T-helper 1 cell (primary cell): ENCODE data around the gene TRIM42.

Source experiments
- DNase-seq, 5 donors: peaks; one replicate each; pipeline ENCODE4 v3.0.0-alpha.2; 2012 to 2020

TRIM42 gene

DNA sequence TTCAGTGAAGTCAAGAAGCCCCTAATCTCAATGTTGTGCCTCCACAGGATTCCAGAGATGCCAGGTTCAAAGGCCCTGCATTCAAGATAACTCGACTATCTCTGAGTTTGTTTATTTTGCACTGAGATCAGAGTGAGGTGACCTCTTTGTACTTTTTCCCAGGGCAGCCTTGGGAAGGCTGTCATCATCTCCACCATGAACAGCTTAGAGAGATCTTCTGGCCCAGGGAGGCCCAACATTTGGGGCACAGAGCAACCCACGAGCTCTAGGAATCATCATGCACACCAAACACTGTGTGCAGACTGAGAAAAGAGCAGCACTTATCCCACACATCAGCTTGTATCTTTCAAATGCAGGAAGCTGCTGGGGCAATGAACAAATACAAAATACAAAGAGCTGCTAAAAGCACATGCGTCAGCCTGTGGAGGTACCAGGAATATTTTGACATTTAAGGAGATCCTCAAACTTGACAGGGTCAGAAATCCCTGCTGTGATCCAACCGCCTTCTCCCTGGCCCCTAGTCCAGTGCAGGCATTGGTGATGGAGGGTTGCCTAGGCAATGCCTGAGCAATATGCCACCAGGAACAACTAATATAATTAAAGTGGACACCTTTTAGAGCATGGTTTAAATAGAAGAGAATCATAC is 33.6 kb downstream of the TRIM42 start:
- no peak for DNase-seq

DNA sequence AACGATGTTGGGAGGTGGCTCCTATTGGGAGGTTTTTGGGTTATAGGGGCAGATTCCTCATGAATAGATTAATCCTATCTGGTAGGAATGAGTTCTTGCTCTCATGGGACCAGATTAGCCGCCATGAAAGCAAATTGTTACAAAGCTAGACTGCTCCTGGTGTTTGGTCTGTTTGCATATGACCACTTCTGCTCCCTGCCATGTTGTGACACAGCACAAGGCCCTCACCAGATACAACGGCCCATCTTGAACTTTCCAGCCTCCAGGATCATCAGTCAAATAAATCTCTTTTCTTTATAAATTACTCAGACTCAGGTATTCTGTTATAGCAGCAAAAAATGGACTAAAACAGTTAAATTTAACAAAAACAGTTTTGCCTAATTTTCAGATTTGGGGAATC is 34.4 kb downstream of the TRIM42 start:
- no peak for DNase-seq

- no peak for DNase-seq
Measured at GRCh38 chr3:140715035-140715434, 37.2 kb downstream of the TRIM42 start.

DNA sequence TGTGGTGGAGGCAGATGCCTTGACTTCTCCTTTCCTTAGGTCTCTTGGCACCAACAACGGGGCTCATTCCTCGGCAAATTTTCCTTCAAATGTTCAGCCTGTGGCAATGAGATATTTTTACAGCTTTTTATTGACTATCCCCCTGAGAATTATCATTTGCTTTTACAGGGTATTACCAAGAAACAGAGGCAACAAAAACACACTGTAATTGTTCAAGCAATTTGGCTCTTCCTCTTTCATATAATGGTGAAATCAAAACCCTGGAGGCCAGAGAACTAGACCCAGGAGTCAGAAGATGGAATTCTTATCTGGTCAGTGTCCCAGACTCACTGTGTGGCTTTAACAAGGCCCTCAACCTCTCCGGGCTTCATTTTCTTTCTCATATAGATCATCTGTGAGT is 40.1 kb downstream of the TRIM42 start:
- DNase-seq, result no peak

DNA sequence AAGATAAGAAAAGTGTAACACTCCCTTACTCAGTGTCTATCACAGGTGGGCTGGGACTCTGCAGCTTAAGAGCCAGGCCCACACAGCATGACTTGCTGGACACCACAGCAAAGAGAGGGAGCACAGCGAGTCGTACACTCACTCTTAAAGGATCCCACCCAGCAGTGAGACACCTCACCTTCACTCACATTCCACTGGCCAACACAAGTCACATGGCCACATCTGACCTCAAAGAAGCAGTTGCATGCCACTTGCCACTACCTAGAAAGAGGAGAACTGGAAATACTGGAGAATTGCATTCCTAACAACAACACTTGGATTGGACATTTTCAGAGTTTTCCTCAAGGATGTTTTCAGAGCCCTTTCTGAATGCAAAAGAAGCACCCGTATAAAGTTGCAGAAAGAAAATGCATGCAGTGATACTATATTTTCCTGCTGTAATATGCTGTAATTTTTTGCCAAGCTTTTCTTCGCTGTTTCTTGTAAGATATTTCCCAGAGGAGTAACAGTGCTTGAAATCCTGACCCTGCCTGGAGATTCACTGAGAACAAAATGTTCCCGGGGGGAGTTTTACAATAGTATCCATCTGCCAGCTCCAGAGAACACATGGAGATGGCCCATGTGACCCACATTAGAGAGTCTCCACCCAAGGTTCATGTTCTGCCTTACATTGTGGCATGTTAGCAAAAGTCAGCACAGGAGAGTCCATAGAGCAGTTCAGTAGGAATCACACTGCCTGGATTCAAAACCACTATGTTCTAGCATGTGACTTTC is 42.2 kb downstream of the TRIM42 start:
- no peak for DNase-seq

GRCh38 chr3:140723576-140723975 is 45.7 kb downstream of the TRIM42 start:
- DNase-seq, result no peak

- DNase-seq, result no peak
Measured at GRCh38 chr3:140724856-140725812, 47.3 kb downstream of the TRIM42 start.

DNA sequence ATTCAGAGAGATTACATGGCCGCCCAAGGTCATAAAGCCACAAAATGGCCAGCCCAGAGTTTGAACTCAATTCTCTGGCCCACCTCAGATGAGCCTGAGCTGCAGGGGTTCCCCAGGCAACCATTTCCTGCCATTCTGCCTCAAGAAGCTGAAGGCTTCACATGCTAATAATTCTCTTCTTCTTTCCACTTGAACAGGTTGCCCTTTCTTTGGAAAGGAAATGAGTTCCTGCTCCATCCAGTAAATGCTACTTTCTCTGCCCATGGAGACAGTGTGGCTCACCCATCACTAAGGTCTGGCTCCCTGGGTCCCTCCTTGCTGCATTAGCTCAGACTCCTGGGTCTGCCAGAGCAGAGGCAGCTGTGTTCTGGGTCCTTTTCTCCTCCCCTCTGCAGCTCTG is 48.2 kb downstream of the TRIM42 start:
- DNase-seq, result no peak

DNA sequence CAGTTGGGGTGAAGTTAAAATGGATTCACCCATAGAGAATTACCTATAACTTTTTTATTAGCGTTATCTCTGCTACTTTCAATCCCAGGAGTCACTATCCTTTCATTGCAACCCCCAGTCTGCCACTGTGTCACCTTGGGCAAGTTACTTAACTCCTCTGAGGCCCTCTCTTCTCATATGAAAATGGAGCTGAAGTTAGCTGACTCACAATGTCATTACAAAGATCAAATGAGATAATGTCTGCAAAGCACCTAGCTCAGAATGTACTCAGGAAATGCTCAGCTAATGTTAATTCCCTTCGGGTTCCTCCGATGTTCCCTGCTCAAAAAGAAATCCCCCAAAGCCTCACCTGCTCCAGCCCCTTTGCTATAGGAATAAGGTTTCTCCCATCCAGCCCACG is 50.0 kb downstream of the TRIM42 start:
- no peak for DNase-seq

DNA sequence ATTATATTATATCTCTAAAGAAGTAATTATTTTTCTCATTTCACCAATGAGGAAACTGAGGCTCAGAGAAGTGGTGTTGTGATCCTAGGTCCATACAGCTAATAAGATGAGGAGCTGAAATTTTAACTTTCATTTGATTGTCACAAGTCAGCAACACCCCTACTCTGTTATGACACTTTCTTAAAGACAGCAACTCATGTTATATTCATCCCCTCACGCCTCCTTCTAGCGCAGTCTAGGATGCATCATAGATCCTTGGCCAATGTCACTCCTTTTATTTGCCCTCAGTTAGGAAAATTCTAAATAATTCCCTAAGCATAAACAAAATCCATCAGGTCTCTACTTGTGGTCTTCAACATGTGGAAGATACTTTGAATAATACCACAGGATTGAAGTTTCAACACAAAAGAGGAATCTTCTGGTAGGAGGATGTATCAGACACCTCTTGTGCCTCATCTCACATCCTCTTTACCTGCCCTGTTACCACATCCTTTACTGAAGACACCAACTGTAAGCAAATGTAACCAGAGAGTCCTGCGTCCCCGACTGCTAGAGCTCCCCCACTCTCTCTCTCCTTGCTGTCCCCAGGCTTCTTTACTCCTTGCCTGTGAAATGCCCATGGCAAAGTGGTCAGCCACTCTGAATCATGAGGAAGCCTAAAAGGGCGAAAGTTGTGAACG is 53.7 kb downstream of the TRIM42 start:
- DNase-seq, result peak in 1 of 5 donors; percentile 3

GRCh38 chr3:140733623-140734022 is 55.8 kb downstream of the TRIM42 start:
- no peak for DNase-seq

DNA sequence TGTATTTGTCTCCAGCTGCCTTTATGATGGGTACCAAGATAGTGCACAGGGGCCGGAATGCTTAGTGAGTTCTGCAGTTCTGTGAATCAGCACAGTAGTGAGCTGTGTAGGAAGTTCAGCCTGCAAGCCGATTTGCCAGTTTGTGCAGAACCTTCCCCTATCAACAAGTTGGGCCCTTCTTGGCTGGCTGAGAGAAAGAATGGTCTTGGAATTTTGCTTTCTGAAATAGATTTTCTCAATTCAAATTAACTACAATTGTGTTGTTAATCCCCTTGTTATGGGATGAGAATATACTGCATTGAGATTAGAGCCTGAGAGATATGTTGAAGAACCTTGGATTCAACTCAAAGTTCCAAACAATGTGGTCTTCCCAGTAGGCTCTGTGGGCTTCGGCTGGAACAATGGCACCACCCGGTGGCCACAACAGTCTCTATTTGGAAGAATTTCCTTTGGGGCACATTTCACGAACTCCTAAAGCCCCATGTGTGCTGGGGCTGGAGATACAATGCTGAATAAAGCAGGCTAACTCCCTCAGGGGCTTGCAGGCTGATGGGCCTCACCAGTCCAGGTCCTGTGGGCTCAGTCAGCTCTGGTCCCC is 59.1 kb downstream of the TRIM42 start:
- no peak for DNase-seq

GRCh38 chr3:140742116-140742515 is 64.3 kb downstream of the TRIM42 start:
- DNase-seq, result no peak

DNA sequence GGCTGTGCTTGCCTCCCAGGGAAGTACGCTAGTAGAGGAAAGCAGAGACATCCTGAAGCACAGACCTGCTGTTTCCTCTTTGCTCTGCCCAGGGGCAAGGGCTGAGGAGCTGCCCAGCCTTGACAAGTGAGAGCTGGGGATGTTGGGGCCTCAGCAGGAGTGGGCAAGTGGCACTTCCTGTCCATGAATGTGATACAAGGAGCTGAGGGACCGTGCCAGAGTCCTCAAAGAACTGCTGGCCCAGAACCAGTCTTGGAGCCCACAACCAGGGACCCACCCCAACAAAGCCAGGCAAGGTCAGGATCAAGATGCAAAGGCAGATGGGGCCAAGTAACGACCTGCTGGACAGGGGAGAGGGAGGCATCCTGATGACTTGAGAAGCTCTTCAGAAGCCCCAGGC is 70.3 kb downstream of the TRIM42 start:
- no peak for DNase-seq

- DNase-seq, result no peak
Measured at GRCh38 chr3:140748903-140749302, 71.0 kb downstream of the TRIM42 start.
